Activated CD8-positive, alpha-beta T cell treated with anti-CD3 and anti-CD28 coated beads, Interleukin-2, amount 10 ng/mL, durations not matched to agents 7 days and 5 days (primary cell): ENCODE results near the gene SLC26A3. TPM values are rescaled to one million over a fixed set of nuclear protein-coding genes. Genes with fewer than 3 reads are reported as not detected.

Source experiments
- ATAC-seq: fragments of 150-1000 bp; cut with Tn5 transposase; one replicate; pipeline ENCODE4 v1.10.0; 2021; ENCODE audit warnings: moderate library complexity
- CTCF ChIA-PET: fragments of 350-600 bp; sonication (Branson Sonifier 250); formaldehyde crosslinking; loops from one replicate; lab custom pipeline; 2021; ENCODE audit warnings: antibody characterized with exemption; lab: Charles Lee
- POLR2A ChIA-PET: fragments of 350-600 bp; sonication (Branson Sonifier 250); formaldehyde crosslinking; loops from one replicate; lab custom pipeline; 2021; ENCODE audit warnings: antibody characterized with exemption; lab: Charles Lee
- DNase-seq: peaks from one replicate; pipeline ENCODE4 v3.0.0-alpha.2; 2020
- H3K27ac Mint-ChIP-seq: one replicate; pipeline ENCODE4 v1.8.0; 2021; ENCODE audit warnings: mild to moderate bottlenecking, mixed read lengths
- H3K27me3 Mint-ChIP-seq: one replicate; pipeline ENCODE4 v1.8.0; 2021; ENCODE audit warnings: low read depth, mixed read lengths
- H3K36me3 Mint-ChIP-seq: one replicate; pipeline ENCODE4 v1.8.0; 2021; ENCODE audit warnings: low read depth, mixed read lengths
- H3K4me1 Mint-ChIP-seq: one replicate; pipeline ENCODE4 v1.8.0; 2021; ENCODE audit warnings: low read depth, mixed read lengths
- H3K4me3 Mint-ChIP-seq: one replicate; pipeline ENCODE4 v1.8.0; 2021; ENCODE audit warnings: mild to moderate bottlenecking, mixed read lengths
- H3K9me3 Mint-ChIP-seq: one replicate; pipeline ENCODE4 v1.8.0; 2022; ENCODE audit warnings: mixed read lengths; ENCODE audit not compliant: insufficient read depth
- total RNA-seq, 2 experiments: library from RNA; stranded (reverse); gene quantifications; one replicate each; pipeline ENCODE4 v1.2.3, GENCODE V29; 2021

The SLC26A3 gene
- total RNA-seq, 2 experiments from 2014 or later: not detected

DNA sequence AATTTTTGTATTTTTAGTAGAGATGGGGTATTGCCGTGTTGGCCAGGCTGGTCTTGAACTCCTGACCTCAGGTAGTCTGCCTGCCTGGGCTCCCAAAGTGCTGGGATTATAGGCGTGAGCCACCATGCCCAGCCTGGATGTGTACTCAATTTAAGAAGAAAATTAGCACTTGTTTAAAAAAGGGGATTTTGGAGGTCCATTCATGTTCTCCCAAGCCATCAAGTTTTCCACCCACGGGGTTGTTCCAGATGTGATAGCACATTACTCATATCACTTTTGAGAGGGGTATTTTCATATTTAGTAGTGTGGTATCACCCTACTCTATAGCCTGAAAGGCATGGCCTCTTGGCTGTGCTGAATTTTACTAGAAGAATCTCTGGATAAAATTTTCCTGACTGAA lies 10.5 kb upstream of the SLC26A3 start:
- Mint-ChIP-seq H3K36me3 (no peaks in the 10 kb centered on the region), H3K4me1 (peaks cover 4% of the 10 kb centered on the region), H3K27ac (no peak overlapping the region), H3K4me3 (no peak overlapping the region), H3K9me3 (no peaks in the 10 kb centered on the region), H3K27me3 (peaks cover 1% of the 10 kb centered on the region)
- ChIA-PET CTCF (no interaction called here), POLR2A (no interaction called here)
- no peak for DNase-seq
- ATAC-seq: no peak

DNA sequence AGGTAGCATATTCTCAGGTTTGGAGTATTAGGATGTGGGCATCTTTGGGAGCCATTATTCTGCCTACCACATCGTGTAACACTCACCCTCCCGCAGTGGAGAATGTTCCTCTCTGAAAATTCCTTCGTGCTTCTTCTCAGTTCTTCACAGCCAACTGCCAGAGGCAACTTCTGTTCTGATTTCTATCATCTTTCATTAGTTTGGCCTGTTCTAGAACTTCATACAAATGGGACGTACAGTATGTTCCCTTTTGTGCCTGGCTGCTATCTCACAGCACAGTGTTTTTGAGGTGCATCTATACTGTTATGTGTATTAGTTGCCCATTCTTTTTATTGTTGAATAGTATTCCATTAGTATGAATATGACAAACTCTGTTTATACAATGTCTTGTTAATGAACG lies 8.9 kb upstream of the SLC26A3 start:
- no peaks in the 10 kb centered on the region for H3K27me3 Mint-ChIP-seq
- peaks cover 4% of the 10 kb centered on the region for H3K4me1 Mint-ChIP-seq
- H3K27ac Mint-ChIP-seq: no peak overlapping the region
- no peaks in the 10 kb centered on the region for H3K9me3 Mint-ChIP-seq
- no peak overlapping the region for H3K4me3 Mint-ChIP-seq
- CTCF ChIA-PET: no interaction called here
- no peak for DNase-seq
- H3K36me3 Mint-ChIP-seq: no peaks in the 10 kb centered on the region
- ATAC-seq: no peak
- POLR2A ChIA-PET: no interaction called here

DNA sequence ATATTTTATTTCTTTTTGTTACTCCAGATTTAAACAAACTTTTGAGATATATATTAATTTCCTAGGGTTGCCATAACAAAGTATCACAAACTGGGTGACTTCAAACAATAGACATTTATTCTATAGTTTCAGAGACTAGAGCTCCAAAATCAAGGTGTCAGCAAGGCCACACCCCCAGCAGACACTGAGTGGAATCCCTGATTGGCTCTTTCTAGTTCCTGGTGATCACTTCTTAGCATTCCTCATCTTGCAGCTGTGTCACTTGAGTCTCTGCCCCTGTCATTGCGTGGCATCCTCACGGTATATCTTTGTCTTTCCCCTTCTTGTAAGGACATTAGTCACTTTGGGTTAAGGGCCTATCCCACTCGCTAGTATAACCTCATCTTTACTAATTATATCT lies 7.6 kb upstream of the SLC26A3 start:
- H3K27ac Mint-ChIP-seq: no peak overlapping the region
- H3K4me3 Mint-ChIP-seq: no peak overlapping the region
- no peaks in the 10 kb centered on the region for H3K9me3 Mint-ChIP-seq
- no peaks in the 10 kb centered on the region for H3K27me3 Mint-ChIP-seq
- DNase-seq (no peak), ATAC-seq (no peak)
- ChIA-PET CTCF (no interaction called here), POLR2A (no interaction called here)
- no peaks in the 10 kb centered on the region for H3K36me3 Mint-ChIP-seq
- peaks cover 2% of the 10 kb centered on the region for H3K4me1 Mint-ChIP-seq

DNA sequence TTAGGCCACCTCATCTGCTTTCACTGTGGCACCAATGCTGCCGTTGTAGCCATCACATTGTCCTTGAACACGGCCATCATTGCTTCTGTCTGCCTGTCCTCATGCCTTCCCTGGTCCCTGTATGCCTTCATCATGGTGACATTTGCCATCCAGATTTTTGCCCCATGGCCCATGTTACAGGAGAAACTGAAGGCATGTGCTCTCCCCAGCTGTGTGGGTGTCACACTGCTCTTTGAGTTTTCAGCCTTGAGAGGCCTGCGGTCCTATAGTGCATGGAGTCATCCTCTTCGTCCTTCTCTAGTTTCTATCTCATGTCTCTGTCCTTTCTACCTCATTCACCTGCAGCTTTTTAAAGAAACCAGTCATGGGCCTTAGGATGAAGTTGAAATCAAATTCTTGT lies 6.2 kb upstream of the SLC26A3 start:
- ChIA-PET CTCF (interaction anchor here (0.9 kb wide), 1 partner anchor 9 kb away, joined by 3 read pairs; no protein-coding TSS in a partner anchor), POLR2A (no interaction called here)
- DNase-seq: no peak
- Mint-ChIP-seq H3K27ac (no peak overlapping the region), H3K27me3 (no peaks in the 10 kb centered on the region), H3K36me3 (no peaks in the 10 kb centered on the region), H3K4me1 (no peaks in the 10 kb centered on the region), H3K9me3 (no peaks in the 10 kb centered on the region), H3K4me3 (no peak overlapping the region)
- ATAC-seq: no peak

DNA sequence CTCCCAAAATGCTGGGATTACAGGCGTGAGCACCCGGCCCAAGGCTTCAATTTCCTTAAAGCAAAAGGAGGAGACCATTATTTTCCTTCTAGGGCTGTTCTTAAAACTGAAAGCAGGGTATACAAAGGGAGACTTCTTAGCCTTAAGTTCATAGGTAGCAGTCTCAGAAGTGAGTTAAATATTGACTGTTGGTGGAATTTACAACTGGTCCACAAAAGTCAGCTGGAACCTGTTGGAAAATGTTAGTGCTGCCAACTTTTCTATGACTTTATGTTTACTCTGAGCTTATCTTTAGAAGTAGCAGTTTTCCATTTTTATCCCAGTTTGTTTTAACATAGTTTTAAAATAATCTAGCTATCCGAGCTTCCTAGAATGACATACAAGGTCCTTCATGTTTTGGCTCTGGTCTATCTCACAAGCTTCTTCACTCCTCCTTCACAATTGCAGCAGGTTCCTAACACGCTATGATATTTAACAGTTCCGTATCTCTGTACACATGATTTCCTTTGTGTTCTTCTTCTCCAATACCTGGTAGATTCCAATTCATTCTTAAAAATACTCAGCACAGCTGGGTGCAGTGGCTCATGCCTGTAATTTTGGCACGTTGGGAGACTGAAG lies 3.3 kb downstream of the SLC26A3 start:
- peaks cover 18% of the 10 kb centered on the region for H3K27me3 Mint-ChIP-seq
- H3K36me3 Mint-ChIP-seq: no peaks in the 10 kb centered on the region
- DNase-seq (no peak), ATAC-seq (no peak)
- H3K4me3 Mint-ChIP-seq: no peak overlapping the region
- POLR2A ChIA-PET: no interaction called here
- H3K4me1 Mint-ChIP-seq: no peaks in the 10 kb centered on the region
- no peaks in the 10 kb centered on the region for H3K9me3 Mint-ChIP-seq
- H3K27ac Mint-ChIP-seq: no peak overlapping the region
- CTCF ChIA-PET: no interaction called here

DNA sequence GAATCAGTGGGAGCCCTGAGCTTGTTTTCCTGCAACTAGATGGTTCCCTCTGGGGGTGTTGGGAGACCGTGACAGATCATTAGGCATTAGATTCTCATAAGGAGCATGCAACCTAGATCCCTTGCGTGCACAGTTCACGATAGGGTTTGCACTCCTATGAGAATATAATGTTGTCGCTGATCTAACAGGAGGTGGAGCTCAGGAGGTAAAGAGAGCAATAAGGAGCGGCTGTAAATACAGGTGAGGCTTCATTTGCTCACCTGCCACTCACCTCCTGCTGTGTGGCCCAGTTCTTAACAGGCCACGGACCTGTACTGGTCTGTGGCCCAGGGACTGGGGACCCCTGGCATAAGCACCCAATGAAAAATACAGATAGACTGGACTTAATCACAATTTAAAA lies 10.7 kb downstream of the SLC26A3 start:
- peaks cover 31% of the 10 kb centered on the region for H3K27me3 Mint-ChIP-seq
- ATAC-seq (no peak), DNase-seq (no peak)
- ChIA-PET POLR2A (no interaction called here), CTCF (no interaction called here)
- no peak overlapping the region for H3K27ac Mint-ChIP-seq
- H3K4me3 Mint-ChIP-seq: no peak overlapping the region
- H3K36me3 Mint-ChIP-seq: no peaks in the 10 kb centered on the region
- no peaks in the 10 kb centered on the region for H3K4me1 Mint-ChIP-seq
- no peaks in the 10 kb centered on the region for H3K9me3 Mint-ChIP-seq

DNA sequence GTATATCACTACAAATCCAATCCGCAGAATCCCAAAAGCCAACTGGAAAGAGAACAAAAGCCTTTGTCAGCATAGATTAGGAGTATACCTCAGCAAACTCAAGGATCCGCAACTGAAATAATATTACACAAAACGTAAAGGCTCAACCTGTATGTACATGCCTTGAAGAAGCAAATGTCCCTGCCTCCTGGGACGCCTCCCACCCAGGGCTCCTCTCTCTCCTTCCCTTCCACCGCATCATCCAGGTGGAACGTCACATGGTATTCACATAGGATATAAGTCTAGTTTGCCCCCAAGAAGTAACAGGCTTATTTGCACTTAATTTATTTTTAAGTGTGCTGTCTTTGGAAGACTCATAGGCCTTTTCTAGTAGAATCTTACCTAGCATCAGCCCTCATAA lies 13.4 kb downstream of the SLC26A3 start:
- H3K9me3 Mint-ChIP-seq: no peaks in the 10 kb centered on the region
- peaks cover 22% of the 10 kb centered on the region for H3K27me3 Mint-ChIP-seq
- no peak overlapping the region for H3K27ac Mint-ChIP-seq
- POLR2A ChIA-PET: no interaction called here
- no peak for DNase-seq
- no peak for ATAC-seq
- H3K36me3 Mint-ChIP-seq: no peaks in the 10 kb centered on the region
- H3K4me1 Mint-ChIP-seq: peaks cover 7% of the 10 kb centered on the region
- CTCF ChIA-PET: interaction anchor here (1.2 kb wide), 1 partner anchor 85 kb away, joined by 3 read pairs; no protein-coding TSS in a partner anchor
- H3K4me3 Mint-ChIP-seq: no peak overlapping the region

DNA sequence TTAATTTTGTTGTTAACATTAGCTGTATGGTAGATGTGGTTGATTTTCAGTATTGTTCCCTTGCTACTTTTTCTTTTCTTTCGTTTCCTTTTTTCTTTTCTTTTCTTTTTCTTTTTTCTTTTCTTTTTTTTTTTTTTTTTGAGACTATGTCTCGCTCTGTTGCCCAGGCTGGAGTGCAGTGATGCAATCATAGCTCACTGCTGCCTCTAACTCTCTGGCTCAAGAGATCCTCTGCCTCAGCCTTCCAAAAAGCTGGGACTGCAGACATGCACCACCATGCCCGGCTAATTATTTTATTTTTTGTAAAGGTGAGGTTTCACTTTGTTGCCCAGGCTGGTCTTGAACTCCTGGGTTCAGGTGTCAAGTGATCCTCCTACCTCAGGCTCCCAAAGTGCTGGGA lies 14.4 kb downstream of the SLC26A3 start:
- CTCF ChIA-PET: interaction anchor here (1.2 kb wide), 1 partner anchor 86 kb away, joined by 9 read pairs; no protein-coding TSS in a partner anchor
- Mint-ChIP-seq H3K27me3 (peaks cover 13% of the 10 kb centered on the region), H3K4me3 (no peak overlapping the region), H3K27ac (no peak overlapping the region), H3K36me3 (no peaks in the 10 kb centered on the region), H3K9me3 (no peaks in the 10 kb centered on the region), H3K4me1 (peaks cover 7% of the 10 kb centered on the region)
- POLR2A ChIA-PET: no interaction called here
- ATAC-seq (no peak), DNase-seq (no peak)

DNA sequence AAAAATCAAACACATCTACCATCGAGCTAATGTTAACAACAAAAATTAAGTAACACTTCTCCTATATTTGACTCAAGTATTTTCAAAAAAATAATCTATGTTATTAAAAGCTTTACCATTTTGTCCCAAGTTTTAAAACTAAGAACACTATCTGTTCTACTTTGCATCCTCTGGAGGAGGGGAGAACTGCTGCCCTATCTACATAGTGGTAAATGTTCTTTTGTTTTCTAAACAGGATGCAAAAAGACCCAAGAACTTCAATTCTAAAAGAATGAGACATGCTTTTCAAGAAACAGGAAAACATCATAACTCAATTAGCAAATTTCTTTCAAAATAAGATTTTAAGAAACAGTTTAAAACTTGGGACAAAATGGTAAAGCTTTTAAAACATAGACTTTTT lies 14.8 kb downstream of the SLC26A3 start:
- Mint-ChIP-seq H3K36me3 (no peaks in the 10 kb centered on the region), H3K4me3 (no peak overlapping the region), H3K4me1 (peaks cover 7% of the 10 kb centered on the region), H3K27me3 (peaks cover 11% of the 10 kb centered on the region), H3K9me3 (no peaks in the 10 kb centered on the region), H3K27ac (no peak overlapping the region)
- CTCF ChIA-PET: interaction anchor here (1.2 kb wide), 1 partner anchor 87 kb away, joined by 9 read pairs; no protein-coding TSS in a partner anchor
- POLR2A ChIA-PET: no interaction called here
- no peak for DNase-seq
- no peak for ATAC-seq

DNA sequence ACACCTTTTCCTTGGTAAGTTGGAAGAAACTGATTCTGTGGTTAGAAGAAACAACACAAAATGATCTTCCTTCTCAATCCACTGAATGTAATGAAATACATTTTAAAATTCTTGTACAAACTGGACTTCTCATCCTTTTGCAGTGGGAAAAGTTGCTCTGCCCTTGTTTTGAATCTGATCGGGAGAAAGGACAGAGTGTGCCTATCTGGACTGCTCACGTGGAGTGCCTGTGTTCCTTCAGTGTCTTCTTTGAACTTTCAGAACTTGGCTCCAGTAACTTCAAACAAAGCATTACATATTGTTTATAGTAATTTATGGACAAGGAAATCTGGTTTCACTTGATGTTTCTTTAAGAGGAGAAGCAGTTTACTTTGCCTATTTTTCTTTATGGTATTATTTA lies 17.1 kb downstream of the SLC26A3 start:
- no peak for DNase-seq
- ATAC-seq: no peak
- H3K27ac Mint-ChIP-seq: no peak overlapping the region
- ChIA-PET POLR2A (no interaction called here), CTCF (no interaction called here)
- H3K36me3 Mint-ChIP-seq: no peaks in the 10 kb centered on the region
- peaks cover 7% of the 10 kb centered on the region for H3K27me3 Mint-ChIP-seq
- peaks cover 7% of the 10 kb centered on the region for H3K4me1 Mint-ChIP-seq
- no peaks in the 10 kb centered on the region for H3K9me3 Mint-ChIP-seq
- H3K4me3 Mint-ChIP-seq: no peak overlapping the region

DNA sequence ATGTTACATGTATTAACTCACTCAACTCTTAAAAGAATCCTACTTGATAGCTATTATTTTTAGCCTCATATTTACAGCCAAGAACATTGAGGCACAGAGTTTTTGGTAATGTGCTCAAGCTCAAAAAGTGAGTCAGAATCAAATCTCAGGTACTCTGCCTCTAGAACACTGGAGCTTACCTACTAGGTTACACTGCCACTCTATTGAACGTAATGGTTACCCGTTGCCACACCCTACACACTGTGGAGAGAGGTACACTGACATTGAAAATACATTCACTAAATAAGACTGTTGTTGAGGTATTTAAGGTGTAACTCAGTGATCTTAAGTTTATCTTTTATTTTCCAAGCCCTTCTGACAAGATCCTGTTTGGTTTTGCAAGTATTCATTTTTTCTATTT lies 17.9 kb downstream of the SLC26A3 start:
- ATAC-seq (no peak), DNase-seq (no peak)
- peaks cover 2% of the 10 kb centered on the region for H3K27me3 Mint-ChIP-seq
- peaks cover 7% of the 10 kb centered on the region for H3K4me1 Mint-ChIP-seq
- POLR2A ChIA-PET: no interaction called here
- H3K27ac Mint-ChIP-seq: no peak overlapping the region
- no peaks in the 10 kb centered on the region for H3K9me3 Mint-ChIP-seq
- no peak overlapping the region for H3K4me3 Mint-ChIP-seq
- H3K36me3 Mint-ChIP-seq: no peaks in the 10 kb centered on the region
- CTCF ChIA-PET: interaction anchor here (0.8 to 1.6 kb wide), 2 partner anchors 10 to 90 kb away, joined by 3 to 5 read pairs; no protein-coding TSS in a partner anchor

DNA sequence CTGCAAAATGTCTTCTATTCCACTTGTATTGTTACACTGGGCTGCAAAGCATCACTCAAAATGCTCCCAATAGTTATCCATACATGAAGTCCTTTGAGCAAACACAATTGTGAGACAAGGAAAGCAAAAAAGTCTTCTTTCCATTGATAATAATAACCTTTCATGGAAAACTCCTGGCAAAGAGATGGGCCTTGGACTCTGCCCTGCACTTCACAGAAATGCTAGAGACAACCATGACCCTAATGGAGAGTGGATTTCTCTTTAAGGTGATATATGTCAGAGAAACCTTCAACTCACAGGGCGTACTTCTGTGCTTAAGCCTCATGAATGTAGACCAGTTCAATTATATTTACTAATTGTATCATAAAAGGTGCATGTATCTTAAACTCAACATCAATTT lies 19.4 kb downstream of the SLC26A3 start:
- H3K27ac Mint-ChIP-seq: no peak overlapping the region
- no peaks in the 10 kb centered on the region for H3K36me3 Mint-ChIP-seq
- H3K4me3 Mint-ChIP-seq: no peak overlapping the region
- H3K27me3 Mint-ChIP-seq: peaks cover 2% of the 10 kb centered on the region
- H3K4me1 Mint-ChIP-seq: peaks cover 7% of the 10 kb centered on the region
- DNase-seq (no peak), ATAC-seq (no peak)
- H3K9me3 Mint-ChIP-seq: no peaks in the 10 kb centered on the region
- ChIA-PET POLR2A (no interaction called here), CTCF (no interaction called here)

DNA sequence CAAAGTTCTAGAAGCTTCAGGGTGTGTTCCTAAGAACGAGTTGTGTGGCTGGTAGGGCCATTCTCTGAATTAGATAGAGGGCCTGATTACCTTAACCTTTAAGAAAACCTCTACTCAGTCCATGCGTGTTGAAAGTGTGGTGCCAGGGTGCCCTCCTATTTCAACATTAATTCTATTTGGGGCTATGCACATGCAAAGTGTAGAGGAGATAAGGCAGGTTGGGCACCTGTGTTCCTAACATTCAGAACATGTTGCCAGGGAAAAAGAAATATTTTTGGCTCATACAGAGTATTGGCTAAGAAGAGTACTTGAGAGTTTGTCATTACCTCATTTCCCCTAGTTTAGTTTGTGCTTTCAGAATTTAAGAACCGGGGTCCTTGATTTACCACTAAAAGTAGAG lies 20.6 kb downstream of the SLC26A3 start:
- peaks cover 2% of the 10 kb centered on the region for H3K27me3 Mint-ChIP-seq
- H3K9me3 Mint-ChIP-seq: no peaks in the 10 kb centered on the region
- DNase-seq (no peak), ATAC-seq (no peak)
- no peaks in the 10 kb centered on the region for H3K36me3 Mint-ChIP-seq
- ChIA-PET POLR2A (no interaction called here), CTCF (interaction anchor here (1.6 kb wide), 1 partner anchor 11 kb away, joined by 3 read pairs; no protein-coding TSS in a partner anchor)
- no peak overlapping the region for H3K4me3 Mint-ChIP-seq
- H3K27ac Mint-ChIP-seq: no peak overlapping the region
- peaks cover 7% of the 10 kb centered on the region for H3K4me1 Mint-ChIP-seq
